Activated T-helper 2 cell treated with anti-CD3 and anti-CD28 coated beads, Interferon-gamma antibody, Interleukin-2, Interleukin-4, amounts not matched to agents 10 μg/mL and 5 μg/mL and 100 μg/mL, durations not matched to agents 14 hours and 24 hours and 36 hours (primary cell): ENCODE data around the gene MAP4K3. TPM values are rescaled to one million over a fixed set of nuclear protein-coding genes. Genes with fewer than 3 reads are reported as not detected.

Experiments
- DNase-seq: peaks from one replicate; pipeline ENCODE4 v3.0.0; 2021; ENCODE audit warnings: low spot score
- H3K27ac Mint-ChIP-seq: one replicate; pipeline ENCODE4 v1.8.0; 2021; ENCODE audit warnings: mixed read lengths
- H3K27me3 Mint-ChIP-seq: one replicate; pipeline ENCODE4 v1.8.0; 2021; ENCODE audit warnings: low read depth, mixed read lengths
- H3K36me3 Mint-ChIP-seq: one replicate; pipeline ENCODE4 v1.8.0; 2021; ENCODE audit warnings: low read depth, mixed read lengths
- H3K4me1 Mint-ChIP-seq: one replicate; pipeline ENCODE4 v1.8.0; 2021; ENCODE audit warnings: low read depth, mixed read lengths
- H3K4me3 Mint-ChIP-seq: one replicate; pipeline ENCODE4 v1.8.0; 2021; ENCODE audit warnings: low read depth, mild to moderate bottlenecking, moderate library complexity, mixed read lengths
- H3K9me3 Mint-ChIP-seq: one replicate; pipeline ENCODE4 v1.8.0; 2021; ENCODE audit warnings: mixed read lengths
- intact Hi-C: fragments of 100-400 bp; cut with micrococcal nuclease; formaldehyde crosslinking; loops from one replicate; pipeline ENCODE4 v1.15.1; 2023
- total RNA-seq: library from RNA; stranded (reverse); gene quantifications from 2 replicates; pipeline ENCODE4 v1.2.3, GENCODE V29; 2022

Gene MAP4K3
- total RNA-seq, 1 donor from 2014 or later = 22.7 TPM

- intact Hi-C loops = loop anchor here (5.0 to 10.0 kb wide), 2 partner anchors 310 to 342 kb away; partner anchors contain the start of genes SOS1 and THUMPD2
- no peaks in the 10 kb centered on the region for H3K27me3 Mint-ChIP-seq
- H3K36me3 Mint-ChIP-seq = peaks cover 8% of the 10 kb centered on the region
- H3K9me3 Mint-ChIP-seq = no peaks in the 10 kb centered on the region
- peak overlapping the region; percentile 89 for H3K4me3 Mint-ChIP-seq
- peaks cover 50% of the 10 kb centered on the region for H3K4me1 Mint-ChIP-seq
- no peak for DNase-seq
- no peak overlapping the region for H3K27ac Mint-ChIP-seq
Observed at GRCh38 chr2:39435234-39435633, 1.9 kb downstream of the MAP4K3 start.

GRCh38 chr2:39434233-39434897 is 2.7 kb downstream of the MAP4K3 start:
- Mint-ChIP-seq H3K4me1 (peaks cover 49% of the 10 kb centered on the region), H3K9me3 (no peaks in the 10 kb centered on the region), H3K27me3 (no peaks in the 10 kb centered on the region), H3K27ac (no peak overlapping the region), H3K4me3 (no peak overlapping the region), H3K36me3 (peaks cover 8% of the 10 kb centered on the region)
- intact Hi-C loops = loop anchor here (10.0 kb wide), 1 partner anchor 310 kb away; the partner anchor contains the start of gene SOS1
- DNase-seq = no peak

GRCh38 chr2:39433586-39434195 is 3.4 kb downstream of the MAP4K3 start:
- Mint-ChIP-seq H3K9me3 (no peaks in the 10 kb centered on the region), H3K4me3 (no peak overlapping the region), H3K27me3 (no peaks in the 10 kb centered on the region), H3K4me1 (peaks cover 46% of the 10 kb centered on the region), H3K36me3 (peaks cover 8% of the 10 kb centered on the region), H3K27ac (no peak overlapping the region)
- no peak for DNase-seq
- intact Hi-C loops = loop anchor here (10.0 kb wide), 1 partner anchor 309 kb away; the partner anchor contains the start of gene SOS1

- peaks cover 11% of the 10 kb centered on the region for H3K36me3 Mint-ChIP-seq
- no peak overlapping the region for H3K27ac Mint-ChIP-seq
- intact Hi-C loops = loop anchor here (10.0 kb wide), 1 partner anchor 308 kb away; the partner anchor contains the start of gene SOS1
- no peak for DNase-seq
- H3K9me3 Mint-ChIP-seq = no peaks in the 10 kb centered on the region
- H3K27me3 Mint-ChIP-seq = no peaks in the 10 kb centered on the region
- peaks cover 45% of the 10 kb centered on the region for H3K4me1 Mint-ChIP-seq
- no peak overlapping the region for H3K4me3 Mint-ChIP-seq
Observed at GRCh38 chr2:39432701-39433100, 4.4 kb downstream of the MAP4K3 start.

- Mint-ChIP-seq H3K36me3 (peaks cover 12% of the 10 kb centered on the region), H3K27me3 (no peaks in the 10 kb centered on the region), H3K9me3 (no peaks in the 10 kb centered on the region), H3K4me3 (no peak overlapping the region), H3K27ac (no peak overlapping the region), H3K4me1 (peaks cover 53% of the 10 kb centered on the region)
- intact Hi-C loops = loop anchor here (10.0 kb wide), 1 partner anchor 307 kb away; the partner anchor contains the start of gene SOS1
- DNase-seq = no peak
Observed at GRCh38 chr2:39431592-39432316, 5.3 kb downstream of the MAP4K3 start.

- no peak overlapping the region for H3K27ac Mint-ChIP-seq
- H3K27me3 Mint-ChIP-seq = no peaks in the 10 kb centered on the region
- H3K4me3 Mint-ChIP-seq = no peak overlapping the region
- intact Hi-C loops = loop anchor here (10.0 kb wide), 1 partner anchor 305 kb away; the partner anchor contains the start of gene SOS1
- no peak for DNase-seq
- no peaks in the 10 kb centered on the region for H3K9me3 Mint-ChIP-seq
- H3K36me3 Mint-ChIP-seq = peaks cover 6% of the 10 kb centered on the region
- H3K4me1 Mint-ChIP-seq = peaks cover 49% of the 10 kb centered on the region
Observed at GRCh38 chr2:39429746-39430145, 7.3 kb downstream of the MAP4K3 start.

GRCh38 chr2:39424951-39425350 is 12.1 kb downstream of the MAP4K3 start:
- intact Hi-C loops = no loop called here
- no peak for DNase-seq
- Mint-ChIP-seq H3K27me3 (no peaks in the 10 kb centered on the region), H3K9me3 (peaks cover 5% of the 10 kb centered on the region), H3K4me3 (no peak overlapping the region), H3K36me3 (peaks cover 9% of the 10 kb centered on the region), H3K27ac (no peak overlapping the region), H3K4me1 (peaks cover 38% of the 10 kb centered on the region)

- no peak overlapping the region for H3K4me3 Mint-ChIP-seq
- peaks cover 42% of the 10 kb centered on the region for H3K4me1 Mint-ChIP-seq
- H3K9me3 Mint-ChIP-seq = peaks cover 5% of the 10 kb centered on the region
- no peaks in the 10 kb centered on the region for H3K27me3 Mint-ChIP-seq
- no peak overlapping the region for H3K27ac Mint-ChIP-seq
- DNase-seq = no peak
- intact Hi-C loops = no loop called here
- H3K36me3 Mint-ChIP-seq = peaks cover 7% of the 10 kb centered on the region
Observed at GRCh38 chr2:39422700-39423099, 14.4 kb downstream of the MAP4K3 start.

- Mint-ChIP-seq H3K9me3 (peaks cover 5% of the 10 kb centered on the region), H3K4me1 (peaks cover 37% of the 10 kb centered on the region), H3K27me3 (no peaks in the 10 kb centered on the region), H3K36me3 (peaks cover 6% of the 10 kb centered on the region), H3K4me3 (no peak overlapping the region), H3K27ac (no peak overlapping the region)
- intact Hi-C loops = no loop called here
- no peak for DNase-seq
Observed at GRCh38 chr2:39421354-39421753, 15.7 kb downstream of the MAP4K3 start.

GRCh38 chr2:39419282-39420223 is 17.5 kb downstream of the MAP4K3 start:
- H3K9me3 Mint-ChIP-seq = peaks cover 5% of the 10 kb centered on the region
- no peak overlapping the region for H3K4me3 Mint-ChIP-seq
- no peak for DNase-seq
- H3K27ac Mint-ChIP-seq = no peak overlapping the region
- intact Hi-C loops = no loop called here
- peaks cover 26% of the 10 kb centered on the region for H3K4me1 Mint-ChIP-seq
- H3K27me3 Mint-ChIP-seq = no peaks in the 10 kb centered on the region
- peaks cover 6% of the 10 kb centered on the region for H3K36me3 Mint-ChIP-seq

GRCh38 chr2:39418491-39418890 is 18.6 kb downstream of the MAP4K3 start:
- intact Hi-C loops = no loop called here
- DNase-seq = no peak
- no peak overlapping the region for H3K27ac Mint-ChIP-seq
- no peak overlapping the region for H3K4me3 Mint-ChIP-seq
- peaks cover 5% of the 10 kb centered on the region for H3K9me3 Mint-ChIP-seq
- peaks cover 6% of the 10 kb centered on the region for H3K36me3 Mint-ChIP-seq
- peaks cover 25% of the 10 kb centered on the region for H3K4me1 Mint-ChIP-seq
- no peaks in the 10 kb centered on the region for H3K27me3 Mint-ChIP-seq

GRCh38 chr2:39416140-39416539 is 20.9 kb downstream of the MAP4K3 start:
- Mint-ChIP-seq H3K4me3 (no peak overlapping the region), H3K27me3 (no peaks in the 10 kb centered on the region), H3K9me3 (no peaks in the 10 kb centered on the region), H3K4me1 (peaks cover 33% of the 10 kb centered on the region), H3K27ac (no peak overlapping the region), H3K36me3 (no peaks in the 10 kb centered on the region)
- intact Hi-C loops = no loop called here
- no peak for DNase-seq
